H54 (cell line): ENCODE results near the gene EEPD1.
"Not testable (repeated sequence)": the region's sequence is repeated elsewhere in the genome, so short reads cannot be mapped to it uniquely, and the experiment has no call there.

Source experiments
- DNase-seq: peaks from one replicate; pipeline ENCODE4 v3.0.0; 2011; ENCODE audit warnings: low spot score, mixed read lengths; ENCODE audit not compliant: insufficient read length
- FAIRE-seq: peaks from 3 replicates; lab custom pipeline; 2011; peaks lifted over from hg19 to GRCh38; lab: Jason Lieb, UNC
- POLR2A ChIP-seq: IDR thresholded peaks from 2 replicates; pipeline ENCODE4 v1.6.1; 2011; ENCODE audit warnings: low read depth, mild to moderate bottlenecking, low read length

EEPD1 gene

DNA sequence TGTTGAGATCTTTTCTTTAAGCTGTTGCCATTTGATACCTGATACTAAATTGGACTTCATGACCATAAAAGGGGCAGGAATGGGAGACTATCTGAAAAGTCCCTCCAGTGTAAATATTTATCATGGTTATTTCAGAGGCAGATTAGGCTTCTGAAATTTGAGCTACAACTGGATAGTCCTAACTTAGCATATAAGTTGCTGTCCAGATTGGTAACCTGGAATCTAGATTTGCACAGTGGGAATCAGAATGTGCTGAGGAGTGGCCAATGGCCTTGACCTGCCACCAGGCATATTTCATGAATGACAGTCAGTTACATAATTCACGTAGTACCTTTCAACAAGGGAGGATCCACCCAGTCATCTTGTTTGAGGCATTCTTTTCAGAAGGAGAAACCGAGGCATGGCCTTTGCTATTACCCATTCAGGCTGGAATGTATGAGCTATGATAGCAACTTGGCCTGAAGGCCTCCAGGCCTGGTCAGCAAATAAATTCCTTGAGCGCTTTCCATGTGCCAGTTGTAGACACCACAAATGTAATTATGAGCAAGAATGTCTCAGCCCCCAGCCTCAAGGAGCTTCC, 80.0 kb downstream of the EEPD1 start:
- no peak for TF ChIP-seq POLR2A
- DNase-seq (no peak), FAIRE-seq (no peak)

- FAIRE-seq (no peak), DNase-seq (no peak)
- TF ChIP-seq POLR2A, result no peak
Observed at GRCh38 chr7:36236073-36236472, 83.0 kb downstream of the EEPD1 start.

DNA sequence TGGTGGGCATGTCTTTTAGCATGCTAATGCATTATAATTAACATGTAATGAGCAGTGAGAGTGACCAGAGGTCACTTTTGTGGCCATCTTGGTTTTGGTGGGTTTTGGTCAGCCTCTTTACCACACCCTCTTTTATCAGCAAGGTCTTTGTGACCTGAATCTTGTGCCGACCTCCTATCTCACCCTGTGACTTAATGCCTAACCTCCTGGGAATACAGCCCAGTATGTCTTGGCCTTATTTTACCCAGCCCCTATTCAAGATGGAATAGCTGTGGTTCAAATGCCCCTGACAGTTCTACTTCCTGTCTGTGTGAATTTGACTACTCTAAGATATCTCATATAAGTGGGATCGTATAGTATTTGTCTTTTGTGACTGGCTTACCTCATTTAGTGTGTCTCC, 85.1 kb downstream of the EEPD1 start:
- DNase-seq, result no peak
- FAIRE-seq, result no peak
- no peak for TF ChIP-seq POLR2A

- not testable (repeated sequence) for FAIRE-seq, DNase-seq
Observed at GRCh38 chr7:36243356-36243755, 90.3 kb downstream of the EEPD1 start.

- FAIRE-seq, result not testable (repeated sequence)
Observed at GRCh38 chr7:36244001-36244400, 90.9 kb downstream of the EEPD1 start.

DNA sequence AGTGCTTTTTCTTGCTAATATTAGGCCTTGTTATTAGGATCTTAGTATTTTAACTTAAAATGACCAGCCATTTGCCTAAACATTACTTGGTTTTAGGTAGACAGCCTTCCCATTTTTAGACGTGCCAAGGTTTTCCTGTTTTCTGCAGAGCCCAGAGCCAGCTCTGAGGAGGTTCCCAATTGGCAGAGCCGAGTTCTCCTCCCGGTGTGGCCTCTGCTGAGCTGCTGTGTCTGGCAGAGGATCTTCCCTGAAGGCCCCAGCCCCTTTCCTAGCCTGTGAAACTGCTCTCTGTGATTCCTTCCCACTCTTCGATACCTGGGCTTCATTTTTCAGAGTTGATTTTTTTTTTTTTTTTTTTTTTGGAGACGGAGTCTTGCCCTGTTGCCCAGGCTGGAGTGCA, 91.4 kb downstream of the EEPD1 start:
- TF ChIP-seq POLR2A, result no peak
- DNase-seq, result no peak
- no peak for FAIRE-seq

More at GRCh38 chr7:36244001-36244400, 90.9 kb downstream of the EEPD1 start:
- not testable (repeated sequence) for DNase-seq

- TF ChIP-seq POLR2A, result no peak
- FAIRE-seq (no peak), DNase-seq (no peak)
Observed at GRCh38 chr7:36245684-36246299, 92.7 kb downstream of the EEPD1 start.

- no peak for DNase-seq
- no peak for FAIRE-seq
- no peak for TF ChIP-seq POLR2A
Observed at GRCh38 chr7:36249091-36249490, 96.0 kb downstream of the EEPD1 start.

GRCh38 chr7:36253699-36254098, 100.6 kb downstream of the EEPD1 start:
- no peak for DNase-seq
- no peak for FAIRE-seq
- no peak for TF ChIP-seq POLR2A

GRCh38 chr7:36258510-36259259, 105.6 kb downstream of the EEPD1 start:
- not testable (repeated sequence) for FAIRE-seq, DNase-seq

DNA sequence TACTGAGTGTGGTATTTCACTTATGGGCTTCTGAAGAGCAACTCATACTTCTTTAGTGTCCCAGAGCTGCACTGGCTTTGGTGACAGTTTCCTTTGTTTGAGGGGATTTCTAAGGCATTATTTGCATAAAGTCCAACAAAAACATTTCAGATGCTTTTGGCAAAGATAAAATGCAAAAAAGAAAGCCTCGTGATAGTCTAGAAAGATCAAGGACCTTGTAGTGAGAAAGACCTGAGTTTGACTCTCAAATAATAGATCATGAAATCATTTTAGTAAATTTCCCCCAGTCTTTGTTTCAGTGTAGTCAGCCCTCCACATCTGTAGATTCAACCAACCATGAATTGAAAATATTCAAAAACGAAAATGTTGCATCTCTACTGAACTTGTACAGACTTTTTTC, 107.4 kb downstream of the EEPD1 start:
- no peak for DNase-seq
- no peak for TF ChIP-seq POLR2A
- no peak for FAIRE-seq

DNA sequence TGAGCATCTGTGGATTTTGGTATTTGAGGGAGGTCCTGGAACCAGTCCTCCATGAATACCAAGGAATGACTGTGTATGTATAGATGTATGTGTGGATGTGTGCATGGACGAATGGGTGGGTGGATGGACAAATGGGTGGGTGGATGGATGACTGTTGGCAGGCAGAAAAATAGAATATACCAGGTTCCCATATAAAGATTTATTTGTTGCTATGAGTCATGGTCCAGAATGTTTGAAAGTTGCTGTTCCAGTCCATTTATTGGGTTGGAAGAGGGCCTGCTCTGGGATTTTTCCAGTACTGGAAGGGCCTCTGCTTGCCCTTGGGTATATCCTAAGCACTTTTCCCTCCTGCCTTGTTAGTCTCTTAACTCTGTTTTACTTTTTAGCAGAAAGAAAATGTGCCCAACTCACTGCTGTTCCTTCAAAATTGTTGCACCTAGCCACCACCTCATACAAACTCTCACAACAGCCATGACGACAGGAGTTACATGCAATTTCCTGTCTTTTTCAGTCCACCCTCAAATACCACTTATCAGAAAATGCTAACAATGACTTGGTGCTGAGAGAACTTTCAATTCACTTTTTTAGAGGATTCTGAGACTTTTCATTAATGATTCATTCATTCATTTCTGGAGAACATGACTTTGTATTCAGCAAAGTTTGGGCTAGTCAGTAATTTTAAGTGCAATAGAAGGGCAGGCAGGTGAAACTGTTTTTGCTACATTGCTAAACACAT, 108.1 kb downstream of the EEPD1 start:
- no peak for FAIRE-seq
- no peak for DNase-seq
- no peak for TF ChIP-seq POLR2A

GRCh38 chr7:36262309-36263094, 109.4 kb downstream of the EEPD1 start:
- no peak for TF ChIP-seq POLR2A
- FAIRE-seq (no peak), DNase-seq (no peak)
